Ishikawa (cell line): Measurements from ENCODE around the gene ATP11A.

Experiments
- CEBPB ChIP-seq: IDR thresholded peaks from 2 replicates; pipeline ENCODE4 v1.6.1; 2012
- CREB1 ChIP-seq: IDR thresholded peaks from 2 replicates; pipeline ENCODE4 v1.6.1; 2012; ENCODE audit warnings: low read depth
- EGR1 ChIP-seq: IDR thresholded peaks from 2 replicates; pipeline ENCODE4 v1.6.1; 2012
- EP300 ChIP-seq: IDR thresholded peaks from 2 replicates; pipeline ENCODE4 v1.6.1; 2012; ENCODE audit warnings: borderline replicate concordance
- FOXM1 ChIP-seq: IDR thresholded peaks from 2 replicates; pipeline ENCODE4 v1.6.1; 2012; ENCODE audit warnings: low read depth, borderline replicate concordance
- MAX ChIP-seq: IDR thresholded peaks from 2 replicates; pipeline ENCODE4 v1.6.1; 2012
- NFIC ChIP-seq: IDR thresholded peaks from 2 replicates; pipeline ENCODE4 v1.6.1; 2012
- RAD21 ChIP-seq: IDR thresholded peaks from 2 replicates; pipeline ENCODE4 v1.6.1; 2012; ENCODE audit warnings: low read depth
- TAF1 ChIP-seq: IDR thresholded peaks from 2 replicates; pipeline ENCODE4 v1.6.1; 2012; ENCODE audit warnings: low read depth, mild to moderate bottlenecking
- TCF12 ChIP-seq: IDR thresholded peaks from 2 replicates; pipeline ENCODE4 v1.6.1; 2012; ENCODE audit warnings: low read depth
- TEAD4 ChIP-seq: IDR thresholded peaks from 2 replicates; pipeline ENCODE4 v1.6.1; 2012
- YY1 ChIP-seq: IDR thresholded peaks from 2 replicates; pipeline ENCODE4 v1.6.1; 2012; ENCODE audit warnings: low read depth
- ZBTB7A ChIP-seq: IDR thresholded peaks from 2 replicates; pipeline ENCODE4 v1.6.1; 2012; ENCODE audit warnings: low read depth
- TF ChIP-seq, protein P1 (sequence below): IDR thresholded peaks from 2 replicates; pipeline ENCODE4 v1.6.1; 2012; ENCODE audit warnings: low read depth, mild to moderate bottlenecking
- TF ChIP-seq, protein P2 (sequence below): IDR thresholded peaks from 2 replicates; pipeline ENCODE4 v1.6.1; 2012

The ATP11A gene

GRCh38 chr13:112828082-112828699 is 138.4 kb downstream of the ATP11A start:
- TF ChIP-seq YY1 (no peak), TCF12 (no peak), EGR1 (no peak)

GRCh38 chr13:112828756-112829155 is 138.9 kb downstream of the ATP11A start:
- TF ChIP-seq EP300 (no peak), EGR1 (no peak)
- TF ChIP-seq, protein P1, sequence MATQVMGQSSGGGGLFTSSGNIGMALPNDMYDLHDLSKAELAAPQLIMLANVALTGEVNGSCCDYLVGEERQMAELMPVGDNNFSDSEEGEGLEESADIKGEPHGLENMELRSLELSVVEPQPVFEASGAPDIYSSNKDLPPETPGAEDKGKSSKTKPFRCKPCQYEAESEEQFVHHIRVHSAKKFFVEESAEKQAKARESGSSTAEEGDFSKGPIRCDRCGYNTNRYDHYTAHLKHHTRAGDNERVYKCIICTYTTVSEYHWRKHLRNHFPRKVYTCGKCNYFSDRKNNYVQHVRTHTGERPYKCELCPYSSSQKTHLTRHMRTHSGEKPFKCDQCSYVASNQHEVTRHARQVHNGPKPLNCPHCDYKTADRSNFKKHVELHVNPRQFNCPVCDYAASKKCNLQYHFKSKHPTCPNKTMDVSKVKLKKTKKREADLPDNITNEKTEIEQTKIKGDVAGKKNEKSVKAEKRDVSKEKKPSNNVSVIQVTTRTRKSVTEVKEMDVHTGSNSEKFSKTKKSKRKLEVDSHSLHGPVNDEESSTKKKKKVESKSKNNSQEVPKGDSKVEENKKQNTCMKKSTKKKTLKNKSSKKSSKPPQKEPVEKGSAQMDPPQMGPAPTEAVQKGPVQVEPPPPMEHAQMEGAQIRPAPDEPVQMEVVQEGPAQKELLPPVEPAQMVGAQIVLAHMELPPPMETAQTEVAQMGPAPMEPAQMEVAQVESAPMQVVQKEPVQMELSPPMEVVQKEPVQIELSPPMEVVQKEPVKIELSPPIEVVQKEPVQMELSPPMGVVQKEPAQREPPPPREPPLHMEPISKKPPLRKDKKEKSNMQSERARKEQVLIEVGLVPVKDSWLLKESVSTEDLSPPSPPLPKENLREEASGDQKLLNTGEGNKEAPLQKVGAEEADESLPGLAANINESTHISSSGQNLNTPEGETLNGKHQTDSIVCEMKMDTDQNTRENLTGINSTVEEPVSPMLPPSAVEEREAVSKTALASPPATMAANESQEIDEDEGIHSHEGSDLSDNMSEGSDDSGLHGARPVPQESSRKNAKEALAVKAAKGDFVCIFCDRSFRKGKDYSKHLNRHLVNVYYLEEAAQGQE = no peak

GRCh38 chr13:112831196-112831595 is 141.4 kb downstream of the ATP11A start:
- TF ChIP-seq TAF1 (no peak), TCF12 (no peak), MAX (no peak), EP300 (no peak), CEBPB (no peak), TEAD4 (no peak)
- TF ChIP-seq, protein P2, sequence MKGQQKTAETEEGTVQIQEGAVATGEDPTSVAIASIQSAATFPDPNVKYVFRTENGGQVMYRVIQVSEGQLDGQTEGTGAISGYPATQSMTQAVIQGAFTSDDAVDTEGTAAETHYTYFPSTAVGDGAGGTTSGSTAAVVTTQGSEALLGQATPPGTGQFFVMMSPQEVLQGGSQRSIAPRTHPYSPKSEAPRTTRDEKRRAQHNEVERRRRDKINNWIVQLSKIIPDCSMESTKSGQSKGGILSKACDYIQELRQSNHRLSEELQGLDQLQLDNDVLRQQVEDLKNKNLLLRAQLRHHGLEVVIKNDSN = no peak

DNA sequence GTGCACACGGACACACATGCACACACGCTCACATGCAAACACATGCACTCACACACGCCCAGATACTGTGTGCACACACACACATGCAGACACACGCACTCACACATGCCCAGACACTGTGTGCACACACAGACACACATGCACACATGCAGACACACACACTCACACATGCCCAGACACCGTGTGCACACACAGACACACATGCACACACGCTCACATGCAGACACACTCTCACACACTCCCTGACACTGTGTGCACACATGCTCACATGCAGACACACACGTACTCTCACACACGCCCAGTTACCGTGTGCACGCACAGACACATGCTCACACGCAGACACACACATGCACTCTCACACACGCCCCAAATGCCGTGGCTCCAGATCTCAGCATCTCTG is 142.0 kb downstream of the ATP11A start:
- TF ChIP-seq EP300 (no peak), TEAD4 (no peak), NFIC (no peak), CEBPB (no peak), YY1 (no peak), TCF12 (no peak), CREB1 (no peak), ZBTB7A (no peak), TAF1 (no peak), EGR1 (no peak), RAD21 (no peak), MAX (no peak)
- TF ChIP-seq, protein P1 = no peak
- TF ChIP-seq, protein P2 = no peak

- TF ChIP-seq CEBPB = no peak
- no peak for TF ChIP-seq CREB1
- TF ChIP-seq FOXM1 = no peak
- no peak for TF ChIP-seq EP300
- no peak for TF ChIP-seq TAF1
- TF ChIP-seq MAX = no peak
- no peak for TF ChIP-seq NFIC
- TF ChIP-seq, protein P2 = no peak
- TF ChIP-seq TEAD4 = no peak
- no peak for TF ChIP-seq RAD21
- TF ChIP-seq YY1 = no peak
- no peak for TF ChIP-seq EGR1
- TF ChIP-seq TCF12 = no peak
- TF ChIP-seq, protein P1 = no peak
- no peak for TF ChIP-seq ZBTB7A
Measured at GRCh38 chr13:112832811-112833210, 143.0 kb downstream of the ATP11A start.
